ENCODE results near the gene MYL12B. TPM values are rescaled to one million over a fixed set of nuclear protein-coding genes. Genes with fewer than 3 reads are reported as not detected.

The MYL12B gene
- total and polyA plus RNA-seq, 2 experiments from 2014 or later: 519 to 721 TPM

- DNase-seq (ENCODE audit: low spot score): no peak
- 91% methylated on average over 9 of the region's 9 CpGs for WGBS (ENCODE audit: low lambda C conversion rate, missing lambda C conversion rate)
- no peak for TF ChIP-seq EZH2 (IDR thresholded peaks at IDR 0.05; ENCODE audit: borderline replicate concordance)
- no peak for TF ChIP-seq CTCF (IDR thresholded peaks at IDR 0.05; ENCODE audit: poor library complexity)
- no peak for TF ChIP-seq EZH2phosphoT487 (IDR thresholded peaks at IDR 0.05; ENCODE audit: low read depth, severe bottlenecking, unreplicated experiment)
- Histone ChIP-seq H4K20me1 (ENCODE audit: insufficient read depth, poor library complexity, severe bottlenecking) (no peaks in the 10 kb centered on the region), H3K27ac (no peak overlapping the region), H3K79me2 (no peaks in the 10 kb centered on the region), H2AFZ (no peak overlapping the region), H3K36me3 (replicated peaks; ENCODE audit: insufficient read depth, low read depth) (no peaks in the 10 kb centered on the region), H3K4me3 (no peak overlapping the region), H3K4me2 (no peak overlapping the region), H3K9me3 (ENCODE audit: low read depth) (no peaks in the 10 kb centered on the region), H3K27me3 (no peaks in the 10 kb centered on the region), H3K9me2 (replicated peaks; ENCODE audit: insufficient read depth) (no peaks in the 10 kb centered on the region), H3K4me1 (ENCODE audit: insufficient read depth) (no peaks in the 10 kb centered on the region)
These were observed 22.6 kb downstream of the MYL12B start for GRCh38 chr18:3284501-3284900.

- no peaks in the 10 kb centered on the region for H3K36me3 ChIP-seq (replicated peaks; ENCODE audit: insufficient read depth, low read depth)
- no peak for DNase-seq (ENCODE audit: low spot score)
- H3K79me2 ChIP-seq: no peaks in the 10 kb centered on the region
- H4K20me1 ChIP-seq (ENCODE audit: insufficient read depth, poor library complexity, severe bottlenecking): no peaks in the 10 kb centered on the region
- 82% methylated on average over 7 of the region's 7 CpGs for WGBS (ENCODE audit: low lambda C conversion rate, missing lambda C conversion rate)
- no peaks in the 10 kb centered on the region for H3K4me1 ChIP-seq (ENCODE audit: insufficient read depth)
- H2AFZ ChIP-seq: no peak overlapping the region
- no peak overlapping the region for H3K27ac ChIP-seq
- no peaks in the 10 kb centered on the region for H3K27me3 ChIP-seq
- no peak overlapping the region for H3K4me3 ChIP-seq
- TF ChIP-seq EZH2phosphoT487 (IDR thresholded peaks at IDR 0.05; ENCODE audit: low read depth, severe bottlenecking, unreplicated experiment) (no peak), EZH2 (IDR thresholded peaks at IDR 0.05; ENCODE audit: borderline replicate concordance) (no peak), CTCF (IDR thresholded peaks at IDR 0.05; ENCODE audit: poor library complexity) (no peak)
- H3K9me2 ChIP-seq (replicated peaks; ENCODE audit: insufficient read depth): no peaks in the 10 kb centered on the region
- H3K4me2 ChIP-seq: no peak overlapping the region
- H3K9me3 ChIP-seq (ENCODE audit: low read depth): no peaks in the 10 kb centered on the region
These were observed 24.2 kb downstream of the MYL12B start for GRCh38 chr18:3286159-3286558.

- no peaks in the 10 kb centered on the region for H4K20me1 ChIP-seq (ENCODE audit: insufficient read depth, poor library complexity, severe bottlenecking)
- no peak for DNase-seq (ENCODE audit: low spot score)
- no peak overlapping the region for H2AFZ ChIP-seq
- TF ChIP-seq EZH2 (IDR thresholded peaks at IDR 0.05; ENCODE audit: borderline replicate concordance): no peak
- no peak for TF ChIP-seq CTCF (IDR thresholded peaks at IDR 0.05; ENCODE audit: poor library complexity)
- TF ChIP-seq EZH2phosphoT487 (IDR thresholded peaks at IDR 0.05; ENCODE audit: low read depth, severe bottlenecking, unreplicated experiment): no peak
- no peak overlapping the region for H3K4me3 ChIP-seq
- no peak overlapping the region for H3K27ac ChIP-seq
- no peaks in the 10 kb centered on the region for H3K9me3 ChIP-seq (ENCODE audit: low read depth)
- H3K4me1 ChIP-seq (ENCODE audit: insufficient read depth): no peaks in the 10 kb centered on the region
- H3K4me2 ChIP-seq: no peak overlapping the region
- no peaks in the 10 kb centered on the region for H3K36me3 ChIP-seq (replicated peaks; ENCODE audit: insufficient read depth, low read depth)
- H3K27me3 ChIP-seq: no peaks in the 10 kb centered on the region
- H3K9me2 ChIP-seq (replicated peaks; ENCODE audit: insufficient read depth): no peaks in the 10 kb centered on the region
- 87% methylated on average over 2 of the region's 2 CpGs for WGBS (ENCODE audit: low lambda C conversion rate, missing lambda C conversion rate)
- H3K79me2 ChIP-seq: peaks cover 5% of the 10 kb centered on the region
These were observed 31.4 kb downstream of the MYL12B start for GRCh38 chr18:3293196-3293951.
